Testis (tissue), 3 donors: ENCODE results near the gene LRRTM3. TPM values are rescaled to one million over a fixed set of nuclear protein-coding genes. Genes with fewer than 3 reads are reported as not detected.

Source experiments
- DNase-seq: peaks from one replicate; pipeline ENCODE4 v3.0.0-alpha.2; 2019
- H3K27ac ChIP-seq, 2 donors: fragments of 200-600 bp; sonication (generic); one replicate each; pipeline ENCODE4 v1.5.1; 2019
- H3K27me3 ChIP-seq: fragments of 200-600 bp; sonication (generic); one replicate; pipeline ENCODE4 v1.5.1; 2019
- H3K36me3 ChIP-seq: fragments of 200-600 bp; sonication (generic); one replicate; pipeline ENCODE4 v1.5.1; 2017; ENCODE audit warnings: low read depth; ENCODE audit errors: missing control alignments
- H3K4me1 ChIP-seq: fragments of 200-600 bp; sonication (generic); one replicate; pipeline ENCODE4 v1.5.1; 2019
- H3K4me3 ChIP-seq, 2 donors: fragments of 200-600 bp; sonication (generic); one replicate each; pipeline ENCODE4 v1.5.1; 2017 to 2019
- H3K9me3 ChIP-seq: fragments of 200-600 bp; sonication (generic); one replicate; pipeline ENCODE4 v1.5.1; 2017
- POLR2A ChIP-seq: fragments of 450-650 bp; IDR thresholded peaks from one replicate; pipeline ENCODE4 v1.6.1; 2017; ENCODE audit warnings: antibody characterized with exemption, mild to moderate bottlenecking, moderate library complexity
- WGBS, 2 donors: methylation state at CpG; one replicate each; pipeline ENCODE4 v1.1.5; 2018; 5-methylcytosine and 5-hydroxymethylcytosine counted together
- intact Hi-C: fragments of 100-400 bp; cut with DNase I; formaldehyde crosslinking; loops from one replicate; pipeline ENCODE4 v1.15.1; 2023; ENCODE audit warnings: low total_unique reads
- polyA plus RNA-seq: library from polyadenylated mRNA; stranded (reverse); fragments of 350-450 nt; fragmentation: Illumina TruSeq; extraction: RNeasy Lipid Tissue Mini Kit (QIAGEN cat#74804); gene quantifications from one replicate; pipeline ENCODE4 v1.2.3, GENCODE V29; 2014; ENCODE audit warnings: low read depth, low replicate concordance; ENCODE audit not compliant: insufficient read depth
- total RNA-seq, 2 donors: library from RNA; depleted of rRNA; stranded (reverse); fragments of >200 nt; gene quantifications; one replicate each; pipeline ENCODE4 v1.2.3, GENCODE V29; 2016
- TF ChIP-seq, protein P1 (sequence below), 3 experiments: fragments of 450-650 bp in 2 of 3; fragments of 200-600 bp in 1 of 3; sonication (generic) in 1 of 3; IDR thresholded peaks; one replicate each; pipeline ENCODE4 v1.5.1; 2016 to 2019; ENCODE audit warnings: antibody characterized with exemption in 3 of 3, mild to moderate bottlenecking in 2 of 3, moderate library complexity in 1 of 3

The LRRTM3 gene
- total and polyA plus RNA-seq, 3 donors from 2014 or later = 0.94 to 14.0 (median 10.5) TPM

DNA sequence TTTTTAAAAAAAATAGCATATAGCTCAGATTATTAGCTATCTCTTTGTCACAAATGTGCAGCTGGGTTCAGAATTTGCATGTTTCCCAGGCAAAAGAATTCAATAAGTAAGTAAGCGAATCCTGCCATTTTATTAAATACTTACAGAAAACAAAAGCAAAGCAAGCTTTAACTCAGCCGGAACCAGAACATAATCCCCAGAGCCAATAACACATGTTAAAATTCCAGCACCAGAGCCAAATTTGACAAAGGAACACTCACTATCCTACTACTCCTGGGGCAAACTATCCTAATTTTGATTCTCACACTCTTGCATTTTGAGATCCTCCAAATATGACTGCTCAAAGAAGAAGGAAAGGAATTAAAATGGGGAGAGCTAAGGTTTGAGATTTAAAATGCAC, 32.6 kb downstream of the LRRTM3 start:
- intact Hi-C loops = no loop called here
- TF ChIP-seq, protein P1, sequence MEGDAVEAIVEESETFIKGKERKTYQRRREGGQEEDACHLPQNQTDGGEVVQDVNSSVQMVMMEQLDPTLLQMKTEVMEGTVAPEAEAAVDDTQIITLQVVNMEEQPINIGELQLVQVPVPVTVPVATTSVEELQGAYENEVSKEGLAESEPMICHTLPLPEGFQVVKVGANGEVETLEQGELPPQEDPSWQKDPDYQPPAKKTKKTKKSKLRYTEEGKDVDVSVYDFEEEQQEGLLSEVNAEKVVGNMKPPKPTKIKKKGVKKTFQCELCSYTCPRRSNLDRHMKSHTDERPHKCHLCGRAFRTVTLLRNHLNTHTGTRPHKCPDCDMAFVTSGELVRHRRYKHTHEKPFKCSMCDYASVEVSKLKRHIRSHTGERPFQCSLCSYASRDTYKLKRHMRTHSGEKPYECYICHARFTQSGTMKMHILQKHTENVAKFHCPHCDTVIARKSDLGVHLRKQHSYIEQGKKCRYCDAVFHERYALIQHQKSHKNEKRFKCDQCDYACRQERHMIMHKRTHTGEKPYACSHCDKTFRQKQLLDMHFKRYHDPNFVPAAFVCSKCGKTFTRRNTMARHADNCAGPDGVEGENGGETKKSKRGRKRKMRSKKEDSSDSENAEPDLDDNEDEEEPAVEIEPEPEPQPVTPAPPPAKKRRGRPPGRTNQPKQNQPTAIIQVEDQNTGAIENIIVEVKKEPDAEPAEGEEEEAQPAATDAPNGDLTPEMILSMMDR (IDR thresholded peaks at IDR 0.05) = no peak
- no peak for TF ChIP-seq POLR2A
- Histone ChIP-seq H3K27ac (peak overlapping the region; percentile 1 to 32), H3K36me3 (no peaks in the 10 kb centered on the region), H3K27me3 (no peaks in the 10 kb centered on the region), H3K9me3 (no peaks in the 10 kb centered on the region), H3K4me3 (no peak overlapping the region), H3K4me1 (no peaks in the 10 kb centered on the region)
- WGBS, 2 donors = 50 to 56% methylated on average over 2 of the region's 2 CpGs
- DNase-seq = no peak

DNA sequence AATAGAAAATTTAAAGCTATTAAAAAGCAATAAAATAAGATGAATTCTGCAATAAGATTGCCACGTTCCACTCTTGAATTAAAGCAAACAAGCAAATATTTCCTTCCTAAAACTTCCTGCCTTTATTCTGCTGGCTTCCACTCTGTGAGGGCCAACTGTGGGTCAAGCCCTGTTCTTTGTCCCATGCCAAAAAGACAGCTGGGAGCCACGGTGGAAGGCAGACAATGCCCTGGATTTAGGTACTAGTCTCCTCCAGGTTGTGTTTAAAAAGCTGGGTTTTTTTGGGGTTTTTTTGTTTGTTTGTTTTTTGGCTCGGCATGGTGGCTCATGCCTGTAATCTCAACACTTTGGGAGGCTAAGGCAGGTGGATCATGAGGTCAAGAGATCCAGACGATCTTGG, 39.1 kb downstream of the LRRTM3 start:
- H3K36me3 ChIP-seq = no peaks in the 10 kb centered on the region
- TF ChIP-seq, protein P1 (IDR thresholded peaks at IDR 0.05) = no peak
- no peak for TF ChIP-seq POLR2A
- peak; percentile 36 for DNase-seq
- no peaks in the 10 kb centered on the region for H3K27me3 ChIP-seq
- no peak overlapping the region for H3K4me3 ChIP-seq
- WGBS, 2 donors = 42 to 45% methylated on average over 4 of the region's 4 CpGs
- intact Hi-C loops = no loop called here
- H3K9me3 ChIP-seq = no peaks in the 10 kb centered on the region
- peak overlapping the region in 1 of 2 donors; percentile 47 for H3K27ac ChIP-seq
- H3K4me1 ChIP-seq = no peaks in the 10 kb centered on the region

DNA sequence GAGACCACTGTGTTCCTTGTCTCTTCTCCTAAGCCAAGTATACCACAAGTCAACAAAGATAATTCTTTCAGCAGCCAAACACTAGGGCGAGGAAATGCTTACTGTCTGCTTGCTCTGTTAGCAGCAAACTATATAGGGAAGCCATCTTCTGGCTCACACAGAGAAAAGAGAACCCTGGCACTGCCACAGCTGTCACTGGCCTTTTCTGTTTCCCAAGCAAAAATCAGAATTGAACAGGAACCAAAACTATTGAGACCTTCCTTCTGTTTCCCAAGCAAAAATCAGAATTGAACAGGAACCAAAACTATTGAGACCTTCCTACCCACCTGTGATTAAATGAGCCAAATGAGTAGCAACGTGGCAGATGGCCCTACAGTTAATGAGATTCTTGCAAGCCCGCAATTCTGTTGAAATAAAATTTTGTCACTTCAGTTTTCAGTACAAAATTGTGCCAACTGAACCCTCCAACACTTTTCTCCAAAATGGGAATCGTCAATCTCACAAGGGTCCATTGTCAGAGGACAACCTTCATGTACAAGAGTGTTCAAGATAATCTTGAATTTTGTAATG, 54.5 kb downstream of the LRRTM3 start:
- peaks cover 4% of the 10 kb centered on the region for H3K4me1 ChIP-seq
- WGBS, 2 donors = 72 to 83% methylated on average over 4 of the region's 4 CpGs
- DNase-seq = no peak
- intact Hi-C loops = no loop called here
- no peak overlapping the region for H3K4me3 ChIP-seq
- H3K9me3 ChIP-seq = no peaks in the 10 kb centered on the region
- TF ChIP-seq, protein P1 (IDR thresholded peaks at IDR 0.05) = no peak
- no peak for TF ChIP-seq POLR2A
- no peaks in the 10 kb centered on the region for H3K27me3 ChIP-seq
- H3K36me3 ChIP-seq = no peaks in the 10 kb centered on the region
- no peak overlapping the region for H3K27ac ChIP-seq

DNA sequence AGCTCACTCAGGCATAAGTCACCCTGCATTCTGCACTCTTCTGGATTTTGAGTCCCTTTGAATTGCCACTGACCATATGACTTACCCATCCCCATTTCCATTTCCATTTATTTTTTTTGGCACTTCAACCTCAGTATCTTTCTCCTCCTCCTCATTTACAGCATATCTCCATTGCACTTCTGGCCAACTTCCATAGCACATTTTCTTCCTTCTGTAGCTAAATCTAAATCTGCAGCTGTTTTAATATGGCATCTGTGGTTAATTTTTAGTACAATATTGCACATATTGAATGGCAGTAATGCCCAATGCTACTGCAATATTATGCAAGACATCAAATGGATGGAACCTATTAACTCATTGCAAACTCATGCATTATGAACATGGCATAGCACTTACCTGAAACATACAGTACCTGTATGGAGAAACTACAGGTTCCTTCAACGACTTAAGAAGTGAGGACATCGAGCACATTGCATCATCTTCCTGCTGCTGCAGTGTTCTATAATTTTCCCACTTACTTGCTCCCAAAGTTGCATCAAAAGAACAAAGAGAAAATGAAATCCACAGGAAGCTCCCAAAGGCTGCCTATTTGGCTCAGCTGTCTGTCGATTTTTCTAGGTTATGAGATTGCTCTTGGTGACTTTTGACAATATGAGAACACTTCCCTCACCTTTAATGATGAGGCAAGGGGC, 55.7 kb downstream of the LRRTM3 start:
- H3K36me3 ChIP-seq = no peaks in the 10 kb centered on the region
- H3K27ac ChIP-seq = no peak overlapping the region
- intact Hi-C loops = no loop called here
- no peaks in the 10 kb centered on the region for H3K9me3 ChIP-seq
- WGBS, 2 donors = 74 to 86% methylated on average over 3 of the region's 3 CpGs
- no peak overlapping the region for H3K4me3 ChIP-seq
- no peak for DNase-seq
- H3K27me3 ChIP-seq = no peaks in the 10 kb centered on the region
- TF ChIP-seq POLR2A = no peak
- TF ChIP-seq, protein P1 (IDR thresholded peaks at IDR 0.05) = no peak
- H3K4me1 ChIP-seq = peaks cover 4% of the 10 kb centered on the region

DNA sequence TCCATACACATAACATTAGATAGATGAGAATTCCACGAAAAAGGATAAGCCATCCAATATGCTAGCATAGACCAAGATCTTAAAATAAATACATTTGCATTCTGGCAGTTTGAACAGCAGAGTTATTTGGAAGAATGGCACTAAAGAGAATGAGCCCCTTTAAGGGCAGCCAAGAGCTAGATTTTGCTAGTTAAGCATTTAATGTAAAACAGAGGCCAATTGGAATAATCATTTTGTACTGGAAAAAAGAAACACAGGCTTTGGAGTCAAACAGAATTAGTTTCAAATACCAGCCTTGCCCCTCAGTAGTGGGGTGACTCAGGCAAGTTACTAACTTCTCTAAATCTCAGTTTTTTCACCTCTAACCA, 56.2 kb downstream of the LRRTM3 start:
- H3K27ac ChIP-seq = no peak overlapping the region

More for the DNA sequence above, 56.2 kb downstream of the LRRTM3 start:
- Histone ChIP-seq H3K4me3 (no peak overlapping the region), H3K27me3 (no peaks in the 10 kb centered on the region), H3K9me3 (no peaks in the 10 kb centered on the region), H3K4me1 (peaks cover 4% of the 10 kb centered on the region), H3K36me3 (no peaks in the 10 kb centered on the region)
- 78% methylated on average over 1 of the region's 1 CpG for WGBS, 2 donors
- intact Hi-C loops = no loop called here
- no peak for DNase-seq
- TF ChIP-seq, protein P1 (IDR thresholded peaks at IDR 0.05) = no peak
- no peak for TF ChIP-seq POLR2A
